HG02678 (cell line): Measurements from ENCODE around the gene DDX60.
"Not testable (repeated sequence)": the region's sequence is repeated elsewhere in the genome, so short reads cannot be mapped to it uniquely, and the experiment has no call there.

ENCODE experiments used
- ATAC-seq: cut with Tn5 transposase; IDR thresholded peaks from one replicate; pipeline ENCODE4 v1.9.1; 2021; ENCODE audit warnings: mild to moderate bottlenecking, moderate library complexity; ENCODE audit not compliant: unreplicated experiment

DDX60 gene

DNA sequence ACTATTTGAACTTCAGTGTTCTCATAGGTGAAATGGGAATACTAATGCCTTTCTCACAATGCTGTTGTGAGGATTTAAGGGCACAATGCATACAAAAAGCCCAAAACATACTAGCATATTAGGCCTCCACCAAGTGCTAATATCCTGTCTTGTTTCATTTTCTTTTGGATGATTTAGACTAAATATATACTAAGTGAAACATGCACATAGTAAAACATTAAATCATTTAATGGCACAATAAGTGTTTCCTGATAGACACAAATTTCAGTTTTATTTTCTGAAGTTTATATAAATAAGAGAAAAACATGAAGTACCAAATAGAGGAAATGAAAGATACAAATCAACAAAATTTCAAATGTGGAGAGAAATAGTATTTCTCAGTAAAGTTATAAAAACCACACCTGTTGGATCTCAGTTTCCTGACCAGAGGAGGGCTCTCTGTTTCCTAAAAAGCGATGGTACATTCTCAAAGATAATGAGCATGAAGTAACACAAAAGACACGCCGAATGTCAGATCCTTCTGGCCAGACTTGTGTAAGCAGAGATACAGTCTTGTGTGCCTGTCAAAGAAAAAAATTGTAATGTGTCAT, 25.1 kb downstream of the DDX60 start:
- ATAC-seq: peak; percentile 62

DNA sequence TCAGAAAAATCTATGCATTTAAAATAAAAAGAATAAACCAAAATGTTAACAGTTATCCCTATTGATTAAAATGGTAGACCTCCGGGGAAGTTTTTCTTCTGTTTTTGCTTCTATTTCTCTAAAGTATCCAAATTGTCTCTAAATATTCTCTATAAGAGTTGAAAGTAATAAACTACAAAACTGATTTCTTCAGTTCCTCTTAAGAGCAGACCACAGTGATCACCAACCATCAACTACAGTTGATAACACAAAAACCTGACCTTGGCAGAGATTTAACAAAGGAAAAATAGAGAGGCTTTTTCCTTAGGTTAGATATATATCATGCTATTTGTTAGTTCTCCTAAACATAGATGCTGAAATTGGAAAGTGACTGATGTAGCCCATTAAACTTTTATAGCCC, 27.3 kb downstream of the DDX60 start:
- ATAC-seq: no peak

DNA sequence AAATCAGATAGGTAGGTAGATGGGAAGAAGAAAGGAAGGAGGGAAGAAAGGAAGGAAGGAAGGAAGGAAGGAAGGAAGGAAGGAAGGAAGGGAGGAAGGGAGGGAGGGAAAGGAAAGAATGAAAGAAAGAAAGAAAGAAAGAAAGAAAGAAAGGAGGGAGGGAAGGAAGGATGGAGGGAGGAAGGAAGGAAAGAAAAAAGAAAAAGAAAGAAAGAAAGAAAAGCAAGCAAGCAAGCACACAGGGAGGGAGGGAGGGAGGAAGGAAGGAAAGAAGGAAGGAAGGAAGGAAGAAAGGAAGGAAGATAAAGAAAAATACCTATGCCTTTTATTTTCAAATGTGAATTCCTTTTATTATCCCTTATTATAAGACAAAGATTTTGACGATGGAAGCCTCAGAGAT, 32.7 kb downstream of the DDX60 start:
- ATAC-seq: not testable (repeated sequence)

DNA sequence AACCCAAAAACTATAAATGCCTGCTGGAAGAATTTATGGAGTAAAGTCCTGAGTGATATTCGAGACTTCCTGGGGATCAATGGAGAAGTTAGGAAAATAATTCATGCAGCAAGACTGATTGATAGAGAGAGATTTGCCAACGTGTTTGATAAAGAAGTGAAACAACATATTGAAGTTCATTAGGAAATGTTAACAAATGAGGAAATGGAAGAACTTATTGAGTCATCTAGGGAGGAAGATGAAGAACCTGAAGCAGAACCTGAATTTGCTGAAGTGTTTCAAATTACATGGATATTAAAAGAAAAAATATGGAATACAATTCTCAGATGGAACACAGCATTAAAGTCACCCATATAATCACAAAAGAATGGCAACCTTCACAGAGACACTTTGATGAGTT, 39.0 kb downstream of the DDX60 start:
- no peak for ATAC-seq

DNA sequence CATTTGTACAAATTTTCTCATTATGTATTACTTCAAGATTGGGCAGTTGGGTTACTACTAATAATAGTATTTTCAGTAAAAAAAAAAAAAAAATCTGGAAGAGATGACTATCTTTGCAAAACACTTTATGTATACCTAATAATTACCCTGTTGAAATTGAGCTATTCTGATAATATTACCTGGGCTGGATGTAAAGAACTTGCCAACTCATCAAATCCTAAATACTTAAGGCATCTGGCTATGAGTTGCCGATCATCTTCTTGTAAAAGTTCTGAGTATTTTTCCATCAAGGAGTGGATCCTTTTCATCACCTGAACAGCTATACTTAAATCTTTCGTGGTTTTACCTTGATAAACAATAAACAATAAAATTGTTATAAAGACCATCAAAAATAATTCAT, 42.7 kb downstream of the DDX60 start:
- ATAC-seq: no peak

DNA sequence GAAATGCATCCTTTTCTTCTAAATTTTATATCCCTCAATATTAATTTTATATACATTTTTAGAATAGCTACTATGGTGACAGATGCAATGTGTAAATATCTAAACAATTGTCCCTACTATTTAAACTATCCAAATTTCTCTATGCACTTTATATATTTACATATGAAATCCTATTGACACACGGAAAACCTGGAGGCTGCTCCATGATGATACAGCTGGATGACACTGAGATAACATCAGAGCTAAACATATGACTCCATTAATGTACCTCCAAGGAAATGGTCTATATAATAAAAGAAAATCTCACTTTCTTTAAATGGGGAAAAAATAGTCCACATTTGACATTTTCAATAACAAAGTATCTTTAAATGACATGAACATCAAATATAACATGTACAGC, 43.7 kb downstream of the DDX60 start:
- ATAC-seq: no peak

DNA sequence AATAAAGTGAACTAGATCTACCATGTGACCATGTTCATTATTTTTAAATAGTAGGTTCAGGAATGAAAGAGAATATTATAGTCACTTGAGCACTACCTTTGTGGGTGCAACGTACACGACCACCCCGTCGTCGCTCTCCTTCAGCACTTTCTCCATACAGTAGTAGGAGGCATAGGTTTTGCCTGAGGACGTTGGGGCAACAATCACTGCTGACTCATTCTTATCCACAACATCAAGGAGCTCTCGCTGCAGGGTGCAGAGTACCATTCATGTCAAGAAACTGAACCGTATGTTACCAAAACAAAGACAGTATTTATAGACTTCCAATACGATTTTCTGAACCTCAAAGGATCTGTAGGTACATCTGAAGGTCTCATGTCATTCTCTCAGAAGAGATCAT, 44.7 kb downstream of the DDX60 start:
- ATAC-seq: no peak

DNA sequence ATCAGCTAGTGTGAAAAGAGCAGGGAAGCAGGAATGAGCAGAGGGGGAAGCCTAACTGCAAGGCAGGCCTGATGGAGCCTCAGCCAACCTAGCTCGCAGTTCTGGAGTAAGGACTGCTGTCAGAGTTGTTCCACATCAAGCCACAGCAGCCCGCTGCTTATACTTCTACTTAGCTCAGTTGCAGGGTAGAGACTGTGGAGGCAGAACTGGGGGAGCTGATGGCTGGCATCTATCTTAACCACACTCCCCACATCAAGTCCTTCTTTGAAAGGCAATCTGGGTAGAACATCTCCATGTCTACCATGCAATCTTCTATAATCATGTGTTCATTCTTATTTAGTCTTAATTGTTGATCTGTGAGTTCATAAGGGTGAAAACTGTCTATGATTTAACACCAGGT, 46.1 kb downstream of the DDX60 start:
- ATAC-seq: no peak

DNA sequence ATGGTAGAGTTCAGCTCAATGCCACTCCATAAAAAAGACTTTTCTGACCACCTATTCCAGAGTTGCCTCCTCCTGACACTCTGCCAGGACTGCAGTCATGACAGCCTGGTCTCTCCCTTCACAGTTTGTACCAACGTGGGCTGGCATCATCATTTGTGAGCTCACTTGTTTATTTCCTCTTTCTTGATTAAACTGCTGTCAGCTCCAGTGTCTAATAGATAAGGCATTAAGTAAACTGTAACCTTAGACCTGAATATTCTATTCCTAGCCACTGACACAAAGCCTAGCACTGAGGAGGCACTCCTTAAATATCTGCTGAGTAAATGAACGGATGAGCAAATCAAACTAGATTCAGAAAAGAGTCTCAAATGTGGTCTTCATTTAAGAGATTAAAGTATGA, 48.7 kb downstream of the DDX60 start:
- ATAC-seq: no peak

DNA sequence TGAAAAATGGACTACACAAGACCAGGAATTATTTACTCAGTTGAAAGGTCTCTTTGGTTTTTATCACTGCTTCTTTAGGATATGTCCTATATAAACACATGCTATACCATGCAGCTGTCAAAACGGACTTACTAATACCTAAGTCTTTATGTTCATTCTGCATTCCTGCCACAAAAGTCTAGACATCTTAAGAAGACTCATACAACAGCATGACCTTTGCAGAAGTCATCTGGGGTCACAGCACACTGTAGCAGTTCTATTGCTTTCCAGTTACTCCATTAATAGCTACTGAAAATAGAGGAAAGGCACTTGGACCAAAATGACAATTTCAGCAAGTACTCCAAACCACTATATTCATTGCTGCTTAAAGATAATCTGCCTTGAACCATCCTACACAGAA, 53.2 kb downstream of the DDX60 start:
- ATAC-seq: no peak

DNA sequence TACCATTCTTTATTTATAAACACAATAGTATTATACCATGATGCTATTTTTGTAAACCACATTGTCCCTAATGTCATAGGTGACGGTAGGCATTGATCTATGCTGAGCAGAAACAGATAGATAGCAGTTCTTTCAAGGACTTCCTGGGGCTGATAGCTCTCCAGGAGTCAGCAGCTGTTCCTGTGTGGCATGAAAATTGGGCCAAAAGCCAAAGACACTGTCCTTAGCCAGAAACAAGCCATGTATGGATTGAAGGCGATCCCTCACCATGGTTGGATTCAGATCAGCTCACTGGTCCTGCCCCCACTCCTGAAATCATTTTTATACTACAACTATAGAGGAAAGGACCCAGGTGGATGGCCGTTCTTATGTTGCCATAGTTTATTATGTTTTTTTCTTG, 53.6 kb downstream of the DDX60 start:
- no peak for ATAC-seq

DNA sequence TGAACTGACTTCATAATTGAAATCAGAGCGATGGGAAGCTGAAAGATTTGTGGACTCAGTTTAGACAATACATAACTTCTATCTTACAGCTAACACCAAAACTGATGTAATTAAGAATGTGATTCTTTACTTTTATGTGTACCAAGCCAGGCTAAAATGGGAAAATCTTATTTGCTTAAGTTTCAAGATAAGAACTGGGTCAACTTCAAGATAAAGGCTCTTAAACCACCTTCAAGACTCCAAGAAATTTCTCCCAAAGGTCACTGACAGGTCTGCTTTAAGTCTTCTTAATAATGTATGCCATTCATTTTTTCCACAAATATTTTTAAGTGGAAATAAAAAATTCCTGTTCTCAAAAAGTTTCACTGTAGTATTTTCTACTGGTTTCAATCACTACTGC, 55.5 kb downstream of the DDX60 start:
- no peak for ATAC-seq

DNA sequence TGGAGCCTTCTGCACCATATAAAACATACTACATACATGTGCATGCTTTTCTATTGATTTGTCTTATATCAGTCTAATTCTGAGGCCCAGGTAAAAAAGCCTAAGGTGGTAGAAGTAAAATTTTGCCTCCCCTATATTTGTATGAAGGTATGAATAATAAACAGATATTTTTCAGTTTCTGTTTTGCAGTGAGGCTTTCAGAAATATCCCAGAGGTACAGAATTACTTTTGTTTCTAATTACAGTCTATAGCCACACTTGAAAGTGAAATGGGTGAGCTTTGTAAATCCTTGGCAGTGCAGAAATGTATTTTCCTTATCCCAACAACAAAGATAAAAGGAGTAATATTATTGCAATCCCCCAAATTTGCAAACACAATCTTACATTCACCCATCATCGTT, 59.5 kb downstream of the DDX60 start:
- no peak for ATAC-seq

DNA sequence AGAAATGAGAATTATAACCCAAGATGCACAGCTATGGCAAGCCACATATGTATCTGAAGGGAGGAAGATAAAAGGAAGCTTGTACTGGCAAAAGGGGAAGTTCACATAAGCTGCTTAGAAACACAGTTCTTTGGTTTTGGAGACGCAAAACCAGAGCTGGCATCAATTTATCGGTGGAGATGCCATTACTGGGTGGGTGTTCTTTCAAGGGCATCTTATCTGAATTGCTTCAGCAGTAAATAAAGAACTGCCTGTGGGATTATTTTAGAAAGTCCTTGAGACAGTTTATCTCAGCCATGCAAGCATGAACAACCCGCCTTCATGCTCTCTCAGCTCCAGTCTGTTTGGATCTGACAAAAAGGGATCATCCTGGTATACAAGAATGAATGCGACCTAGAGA, 60.8 kb downstream of the DDX60 start:
- no peak for ATAC-seq

DNA sequence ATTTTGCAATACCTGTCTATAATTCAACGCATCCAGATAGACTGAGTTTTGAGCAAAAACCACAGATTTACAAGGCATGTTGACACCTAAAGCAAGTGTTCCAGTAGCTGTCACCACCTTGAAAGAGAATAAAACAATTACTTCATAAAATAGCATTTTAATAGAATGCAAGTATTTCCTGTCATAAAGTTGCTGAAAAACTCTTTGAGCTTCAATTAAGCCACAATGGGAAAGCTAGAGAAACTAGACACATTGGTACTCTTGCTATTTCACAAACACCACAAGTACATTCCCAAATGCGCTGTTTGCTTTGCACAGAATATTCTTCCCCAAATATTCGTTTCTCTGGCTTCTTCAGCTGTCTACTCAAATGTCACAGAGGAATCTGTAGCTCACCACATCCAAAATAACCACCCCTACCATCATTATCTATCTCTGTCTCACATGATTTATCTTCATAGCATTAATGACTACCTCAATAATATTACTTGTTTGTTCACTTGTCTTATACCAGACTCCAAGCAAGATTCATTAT, 70.3 kb downstream of the DDX60 start:
- ATAC-seq: no peak

DNA sequence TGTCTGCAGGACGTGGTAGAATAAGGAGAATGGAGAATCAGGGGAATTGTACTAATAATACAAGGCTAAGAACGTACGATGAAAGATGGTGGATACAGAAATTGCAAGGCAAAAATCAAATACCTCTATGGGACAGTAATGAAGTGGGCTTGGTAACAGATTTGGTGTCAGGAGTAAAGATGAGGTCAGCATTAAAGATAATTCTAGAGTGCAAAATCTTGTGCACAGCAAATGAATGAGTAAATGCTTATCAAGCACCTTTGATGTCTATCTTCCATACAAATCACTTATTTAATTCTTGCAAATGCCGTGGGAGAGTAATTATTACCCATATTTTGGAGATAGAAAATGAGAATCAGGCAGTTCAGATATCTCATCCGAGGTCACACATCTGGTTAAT, 70.9 kb downstream of the DDX60 start:
- no peak for ATAC-seq

DNA sequence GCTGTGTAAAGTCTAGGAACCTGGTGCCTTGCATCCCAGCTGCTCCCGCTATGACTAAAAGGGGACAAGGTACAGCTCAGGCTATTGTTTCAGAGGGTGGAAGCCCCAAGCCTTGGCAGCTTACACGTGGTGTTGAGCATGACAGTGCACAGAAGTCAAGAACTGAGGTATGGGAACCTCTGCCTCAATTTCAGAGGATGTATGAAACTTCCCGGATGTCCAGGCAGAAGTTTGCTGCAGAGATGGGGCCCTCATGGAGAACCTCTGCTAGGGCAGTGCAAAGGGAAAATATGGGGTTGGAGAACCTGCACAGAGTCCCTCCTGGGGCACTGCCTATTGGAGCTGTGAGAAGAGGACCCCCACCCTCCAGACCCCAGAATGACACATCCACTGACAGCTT, 76.6 kb downstream of the DDX60 start:
- no peak for ATAC-seq

DNA sequence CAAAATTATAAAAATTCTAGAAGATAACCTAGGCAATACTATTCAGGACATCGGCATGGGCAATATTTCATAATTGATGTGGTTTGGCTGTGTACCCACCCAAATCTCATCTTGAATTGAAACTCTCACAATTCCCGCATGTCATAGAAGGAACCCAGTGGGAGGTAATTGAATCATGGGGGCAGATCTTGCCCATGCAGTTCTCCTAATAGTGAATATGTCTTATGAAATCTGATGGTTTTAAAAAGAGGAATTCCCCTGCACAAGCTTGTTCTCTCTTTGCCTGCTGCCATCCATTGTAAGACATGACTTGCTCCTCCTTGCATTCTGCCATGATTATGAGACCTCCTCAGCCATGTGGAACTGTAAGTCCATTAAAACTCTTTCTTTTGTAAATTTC, 77.7 kb downstream of the DDX60 start:
- no peak for ATAC-seq

DNA sequence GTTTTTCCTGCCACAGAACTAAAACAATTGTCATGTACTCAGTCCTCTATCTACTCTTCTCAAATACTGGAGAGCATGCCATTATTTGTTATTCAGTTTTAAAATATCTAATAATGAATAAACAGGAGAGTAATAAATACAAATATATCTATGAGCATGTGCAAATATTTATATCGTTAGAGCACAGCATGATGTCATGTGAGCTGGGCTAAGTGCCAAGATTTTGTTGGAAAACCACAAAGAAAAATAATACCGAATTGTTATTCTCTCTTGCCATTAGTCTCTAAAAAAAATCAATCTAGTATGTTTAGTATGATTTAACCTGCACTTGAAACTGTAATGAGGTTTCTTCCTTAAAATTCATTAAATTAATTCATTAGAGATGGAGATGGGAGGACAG, 97.3 kb downstream of the DDX60 start:
- ATAC-seq: no peak

DNA sequence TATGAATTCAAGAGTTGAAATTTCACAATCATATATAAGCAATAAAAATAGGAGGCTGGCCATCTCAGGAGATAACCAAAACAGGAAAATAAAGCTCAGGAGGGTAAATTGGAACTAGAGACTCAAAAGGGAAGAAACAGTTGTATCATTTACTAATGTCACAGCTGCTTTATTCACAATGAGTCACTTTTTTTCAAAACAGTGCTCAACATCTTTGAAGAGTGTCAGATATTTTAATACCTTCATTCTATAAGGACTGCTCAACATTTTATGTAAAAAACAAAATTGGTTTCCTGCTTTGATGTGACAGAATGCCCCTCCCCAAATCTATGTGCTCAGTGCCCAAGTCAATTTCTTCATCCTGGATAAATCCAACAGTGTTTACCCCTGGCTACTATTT, 97.7 kb downstream of the DDX60 start:
- ATAC-seq: no peak

DNA sequence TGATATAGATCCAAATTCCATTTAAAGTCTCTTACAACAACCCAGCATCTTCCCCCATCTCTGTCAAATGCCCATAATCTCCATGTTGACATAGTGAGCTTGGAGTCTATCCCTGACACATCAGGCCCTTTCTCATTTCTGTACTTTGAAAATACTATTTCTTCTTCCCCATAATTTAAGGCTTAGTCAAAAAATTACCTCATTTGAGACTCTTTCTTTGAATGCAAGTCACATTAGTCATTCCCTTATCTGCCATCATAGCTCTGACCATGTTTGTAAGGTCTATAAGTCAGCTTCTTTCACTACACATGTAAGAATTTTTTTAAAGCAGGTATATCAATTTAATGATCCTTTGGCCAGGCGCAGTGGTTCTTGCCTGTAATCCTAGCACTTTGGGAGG, 99.9 kb downstream of the DDX60 start:
- no peak for ATAC-seq

DNA sequence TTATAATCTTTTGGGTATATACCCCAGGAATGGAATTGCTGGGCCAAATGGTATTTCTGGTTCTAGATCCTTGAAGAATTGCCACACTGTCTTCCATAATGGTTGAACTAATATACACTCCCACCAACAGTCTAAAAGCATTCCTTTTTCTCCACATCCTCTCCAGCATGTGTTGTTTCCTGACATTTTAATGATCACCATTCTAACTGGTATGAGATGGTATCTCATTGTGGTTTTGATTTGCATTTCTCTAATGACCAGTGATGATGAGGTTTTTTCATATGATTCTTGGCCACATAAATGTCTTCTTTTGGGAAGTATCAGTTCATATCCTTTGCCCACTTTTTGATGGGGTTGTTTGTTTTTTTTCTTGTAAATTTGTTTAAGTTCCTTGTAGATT, 105.0 kb downstream of the DDX60 start:
- ATAC-seq: not testable (repeated sequence)

DNA sequence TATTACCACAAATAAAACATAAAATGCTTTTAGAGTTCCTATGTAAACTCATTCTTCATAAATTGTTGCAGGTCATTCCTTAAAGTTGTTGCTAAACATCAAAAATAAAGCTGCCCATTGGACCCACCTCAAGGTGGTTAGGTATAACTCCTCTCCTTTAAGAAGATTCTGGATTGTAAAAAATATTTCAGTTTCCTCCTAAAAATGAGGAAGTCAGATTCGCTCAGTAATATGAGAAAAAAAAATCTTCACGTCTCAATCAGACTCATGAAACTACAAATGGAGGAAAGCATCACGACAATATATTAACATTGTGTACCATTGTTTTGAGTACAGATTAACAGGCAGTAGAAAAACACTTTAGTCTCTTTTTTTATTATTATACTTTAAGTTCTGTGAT, 105.9 kb downstream of the DDX60 start:
- no peak for ATAC-seq
